NCI-H69 (cell line): ENCODE results near the gene DCAF5.

ENCODE experiments used
- DNase-seq: peaks from one replicate; lab custom pipeline; 2025; lab: John Stamatoyannopoulos, UW

The DCAF5 gene

GRCh38 chr14:69139743-69140142 lies 13.2 kb downstream of the DCAF5 start:
- DNase-seq, result no peak

GRCh38 chr14:69137843-69138535 lies 14.9 kb downstream of the DCAF5 start:
- no peak for DNase-seq

- no peak for DNase-seq
Measured at GRCh38 chr14:69137416-69137815, 15.5 kb downstream of the DCAF5 start.

GRCh38 chr14:69135133-69135532 lies 17.8 kb downstream of the DCAF5 start:
- DNase-seq, result peak; percentile 48

- DNase-seq, result peak; percentile 80
Measured at GRCh38 chr14:69133206-69134125, 19.5 kb downstream of the DCAF5 start.

- peak; percentile 80 for DNase-seq
Measured at GRCh38 chr14:69132513-69133181, 20.3 kb downstream of the DCAF5 start.

GRCh38 chr14:69131176-69131575 lies 21.7 kb downstream of the DCAF5 start:
- no peak for DNase-seq

- peak; percentile 89 for DNase-seq
Measured at GRCh38 chr14:69129264-69129880, 23.5 kb downstream of the DCAF5 start.

GRCh38 chr14:69118305-69118704 lies 34.6 kb downstream of the DCAF5 start:
- no peak for DNase-seq

- DNase-seq, result no peak
Measured at GRCh38 chr14:69117020-69117767, 35.7 kb downstream of the DCAF5 start.

GRCh38 chr14:69115407-69116185 lies 37.3 kb downstream of the DCAF5 start:
- no peak for DNase-seq

- DNase-seq, result no peak
Measured at GRCh38 chr14:69114763-69115162, 38.2 kb downstream of the DCAF5 start.

- no peak for DNase-seq
Measured at GRCh38 chr14:69108358-69108757, 44.6 kb downstream of the DCAF5 start.

GRCh38 chr14:69107407-69108003 lies 45.4 kb downstream of the DCAF5 start:
- peak; percentile 91 for DNase-seq

GRCh38 chr14:69106451-69106850 lies 46.5 kb downstream of the DCAF5 start:
- DNase-seq, result no peak

GRCh38 chr14:69105326-69105725 lies 47.6 kb downstream of the DCAF5 start:
- DNase-seq, result no peak

GRCh38 chr14:69101331-69101826 lies 51.5 kb downstream of the DCAF5 start:
- peak; percentile 45 for DNase-seq

- DNase-seq, result no peak
Measured at GRCh38 chr14:69097974-69098373, 54.9 kb downstream of the DCAF5 start.

- DNase-seq, result peak; percentile 8
Measured at GRCh38 chr14:69096781-69097475, 56.0 kb downstream of the DCAF5 start.
